Measurements from ENCODE around the gene PSD4.

PSD4 gene

GRCh38 chr2:113157897-113158753, 15.6 kb upstream of the PSD4 start:
- no peak overlapping the region for H3K4me3 ChIP-seq (ENCODE audit: low read depth, low read length)
- TF ChIP-seq CTCF (IDR thresholded peaks at IDR 0.05; ENCODE audit: low read depth, low read length): no peak

GRCh38 chr2:113158884-113159553, 14.8 kb upstream of the PSD4 start:
- no peak for TF ChIP-seq CTCF (IDR thresholded peaks at IDR 0.05; ENCODE audit: low read depth, low read length)
- H3K4me3 ChIP-seq (ENCODE audit: low read depth, low read length): no peak overlapping the region

GRCh38 chr2:113160248-113160647, 13.5 kb upstream of the PSD4 start:
- TF ChIP-seq CTCF (IDR thresholded peaks at IDR 0.05; ENCODE audit: low read depth, low read length): no peak
- no peak overlapping the region for H3K4me3 ChIP-seq (ENCODE audit: low read depth, low read length)

GRCh38 chr2:113160962-113161361, 12.8 kb upstream of the PSD4 start:
- H3K4me3 ChIP-seq (ENCODE audit: low read depth, low read length): no peak overlapping the region
- no peak for TF ChIP-seq CTCF (IDR thresholded peaks at IDR 0.05; ENCODE audit: low read depth, low read length)

- no peak for TF ChIP-seq CTCF (IDR thresholded peaks at IDR 0.05; ENCODE audit: low read depth, low read length)
- no peak overlapping the region for H3K4me3 ChIP-seq (ENCODE audit: low read depth, low read length)
Measured at GRCh38 chr2:113162173-113162572, 11.6 kb upstream of the PSD4 start.

- no peak overlapping the region for H3K4me3 ChIP-seq (ENCODE audit: low read depth, low read length)
- no peak for TF ChIP-seq CTCF (IDR thresholded peaks at IDR 0.05; ENCODE audit: low read depth, low read length)
Measured at GRCh38 chr2:113162869-113163268, 10.9 kb upstream of the PSD4 start.
